Hepatocyte (in vitro differentiated cells): ENCODE results near the gene MAN1C1. TPM values are rescaled to one million over a fixed set of nuclear protein-coding genes. Genes with fewer than 3 reads are reported as not detected.

Experiments used
- DNase-seq: peaks from one replicate; pipeline ENCODE4 v3.0.0-alpha.2; 2016; ENCODE audit warnings: low spot score
- H2AFZ ChIP-seq: fragments of 200-600 bp; sonication (generic); 2 replicates; pipeline ENCODE4 v1.6.0; 2016; ENCODE audit warnings: antibody characterized with exemption, mild to moderate bottlenecking
- H3K27ac ChIP-seq: fragments of 200-600 bp; sonication (generic); 2 replicates; pipeline ENCODE4 v1.5.1; 2016; ENCODE audit warnings: mild to moderate bottlenecking
- H3K27me3 ChIP-seq: fragments of 200-600 bp; sonication (generic); 2 replicates; pipeline ENCODE4 v1.6.1; 2016
- H3K36me3 ChIP-seq: fragments of 200-600 bp; sonication (generic); replicated peaks from 2 replicates; pipeline ENCODE4 v1.5.1; 2016; ENCODE audit warnings: low read depth; ENCODE audit not compliant: insufficient read depth
- H3K4me1 ChIP-seq: fragments of 200-600 bp; sonication (generic); 2 replicates; pipeline ENCODE4 v1.5.1; 2016; ENCODE audit warnings: mild to moderate bottlenecking, moderate library complexity; ENCODE audit not compliant: insufficient read depth
- H3K4me2 ChIP-seq: fragments of 200-600 bp; sonication (generic); 2 replicates; pipeline ENCODE4 v1.6.0; 2016
- H3K4me3 ChIP-seq: fragments of 200-600 bp; sonication (generic); 2 replicates; pipeline ENCODE4 v1.5.1; 2016; ENCODE audit warnings: mild to moderate bottlenecking
- H3K79me2 ChIP-seq: fragments of 200-600 bp; sonication (generic); 2 replicates; pipeline ENCODE4 v1.6.0; 2017; ENCODE audit warnings: mild to moderate bottlenecking
- H3K9me2 ChIP-seq: fragments of 200-600 bp; sonication (generic); replicated peaks from 2 replicates; pipeline ENCODE4 v1.6.0; 2017; ENCODE audit warnings: mild to moderate bottlenecking; ENCODE audit not compliant: insufficient read depth
- H3K9me3 ChIP-seq: fragments of 200-600 bp; sonication (generic); 2 replicates; pipeline ENCODE4 v1.5.1; 2016; ENCODE audit warnings: low read depth, mild to moderate bottlenecking
- H4K20me1 ChIP-seq: fragments of 200-600 bp; sonication (generic); 2 replicates; pipeline ENCODE4 v1.6.0; 2016; ENCODE audit warnings: mild to moderate bottlenecking; ENCODE audit not compliant: insufficient read depth, poor library complexity, severe bottlenecking
- EZH2 ChIP-seq: fragments of 200-600 bp; sonication (generic); IDR thresholded peaks from 2 replicates; pipeline ENCODE4 v1.6.1; 2016; ENCODE audit warnings: antibody characterized with exemption, mild to moderate bottlenecking, borderline replicate concordance
- EZH2phosphoT487 ChIP-seq: fragments of 200-600 bp; sonication (generic); IDR thresholded peaks from one replicate; pipeline ENCODE4 v1.6.1; 2018; ENCODE audit warnings: antibody characterized with exemption, mild to moderate bottlenecking, low read depth, moderate library complexity; ENCODE audit not compliant: unreplicated experiment, severe bottlenecking
- WGBS: methylation state at CpG from one replicate; pipeline ENCODE4 v1.1.6; 2016; ENCODE audit warnings: low lambda C conversion rate; ENCODE audit errors: missing lambda C conversion rate; 5-methylcytosine and 5-hydroxymethylcytosine counted together
- polyA plus RNA-seq: library from polyadenylated mRNA; unstranded; fragments of >200 nt; fragmentation: Nextera tagmentation; extraction: Ambion mirVana; gene quantifications from 2 replicates; pipeline ENCODE4 v1.2.1, GENCODE V29; 2016
- total RNA-seq: library from RNA; depleted of rRNA; stranded (reverse); fragments of >200 nt; gene quantifications from 2 replicates; pipeline ENCODE4 v1.2.3, GENCODE V29; 2014
- TF ChIP-seq, protein P1 (sequence below): fragments of 200-600 bp; sonication (generic); IDR thresholded peaks from 2 replicates; pipeline ENCODE4 v1.5.1; 2016; ENCODE audit warnings: antibody characterized with exemption, mild to moderate bottlenecking; ENCODE audit not compliant: poor library complexity

The MAN1C1 gene
- total and polyA plus RNA-seq, 2 experiments from 2014 or later, result 20.6 to 29.3 TPM

GRCh38 chr1:25806418-25806817, 189.8 kb downstream of the MAN1C1 start:
- H4K20me1 ChIP-seq, result no peaks in the 10 kb centered on the region
- TF ChIP-seq, protein P1, sequence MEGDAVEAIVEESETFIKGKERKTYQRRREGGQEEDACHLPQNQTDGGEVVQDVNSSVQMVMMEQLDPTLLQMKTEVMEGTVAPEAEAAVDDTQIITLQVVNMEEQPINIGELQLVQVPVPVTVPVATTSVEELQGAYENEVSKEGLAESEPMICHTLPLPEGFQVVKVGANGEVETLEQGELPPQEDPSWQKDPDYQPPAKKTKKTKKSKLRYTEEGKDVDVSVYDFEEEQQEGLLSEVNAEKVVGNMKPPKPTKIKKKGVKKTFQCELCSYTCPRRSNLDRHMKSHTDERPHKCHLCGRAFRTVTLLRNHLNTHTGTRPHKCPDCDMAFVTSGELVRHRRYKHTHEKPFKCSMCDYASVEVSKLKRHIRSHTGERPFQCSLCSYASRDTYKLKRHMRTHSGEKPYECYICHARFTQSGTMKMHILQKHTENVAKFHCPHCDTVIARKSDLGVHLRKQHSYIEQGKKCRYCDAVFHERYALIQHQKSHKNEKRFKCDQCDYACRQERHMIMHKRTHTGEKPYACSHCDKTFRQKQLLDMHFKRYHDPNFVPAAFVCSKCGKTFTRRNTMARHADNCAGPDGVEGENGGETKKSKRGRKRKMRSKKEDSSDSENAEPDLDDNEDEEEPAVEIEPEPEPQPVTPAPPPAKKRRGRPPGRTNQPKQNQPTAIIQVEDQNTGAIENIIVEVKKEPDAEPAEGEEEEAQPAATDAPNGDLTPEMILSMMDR, result no peak
- TF ChIP-seq EZH2 (no peak), EZH2phosphoT487 (no peak)
- DNase-seq, result no peak
- H3K27ac ChIP-seq, result no peak overlapping the region
- H3K79me2 ChIP-seq, result peaks cover 20% of the 10 kb centered on the region
- no peak overlapping the region for H3K4me2 ChIP-seq
- no peaks in the 10 kb centered on the region for H3K9me2 ChIP-seq
- H3K36me3 ChIP-seq, result no peaks in the 10 kb centered on the region
- H3K27me3 ChIP-seq, result no peaks in the 10 kb centered on the region
- 91% methylated on average over 4 of the region's 4 CpGs for WGBS
- peaks cover 5% of the 10 kb centered on the region for H3K4me1 ChIP-seq
- H3K4me3 ChIP-seq, result no peak overlapping the region
- H3K9me3 ChIP-seq, result no peaks in the 10 kb centered on the region
- no peak overlapping the region for H2AFZ ChIP-seq

- Histone ChIP-seq H3K4me1 (no peaks in the 10 kb centered on the region), H3K27ac (no peak overlapping the region), H3K36me3 (no peaks in the 10 kb centered on the region), H3K27me3 (no peaks in the 10 kb centered on the region), H2AFZ (no peak overlapping the region), H3K4me3 (no peak overlapping the region), H3K9me2 (no peaks in the 10 kb centered on the region), H4K20me1 (no peaks in the 10 kb centered on the region), H3K4me2 (no peak overlapping the region), H3K9me3 (no peaks in the 10 kb centered on the region), H3K79me2 (peaks cover 8% of the 10 kb centered on the region)
- WGBS, result 90% methylated on average over 20 of the region's 20 CpGs
- no peak for DNase-seq
- TF ChIP-seq EZH2phosphoT487 (no peak), EZH2 (no peak)
- TF ChIP-seq, protein P1, result no peak
Measured at GRCh38 chr1:25807480-25808390, 191.1 kb downstream of the MAN1C1 start.

DNA sequence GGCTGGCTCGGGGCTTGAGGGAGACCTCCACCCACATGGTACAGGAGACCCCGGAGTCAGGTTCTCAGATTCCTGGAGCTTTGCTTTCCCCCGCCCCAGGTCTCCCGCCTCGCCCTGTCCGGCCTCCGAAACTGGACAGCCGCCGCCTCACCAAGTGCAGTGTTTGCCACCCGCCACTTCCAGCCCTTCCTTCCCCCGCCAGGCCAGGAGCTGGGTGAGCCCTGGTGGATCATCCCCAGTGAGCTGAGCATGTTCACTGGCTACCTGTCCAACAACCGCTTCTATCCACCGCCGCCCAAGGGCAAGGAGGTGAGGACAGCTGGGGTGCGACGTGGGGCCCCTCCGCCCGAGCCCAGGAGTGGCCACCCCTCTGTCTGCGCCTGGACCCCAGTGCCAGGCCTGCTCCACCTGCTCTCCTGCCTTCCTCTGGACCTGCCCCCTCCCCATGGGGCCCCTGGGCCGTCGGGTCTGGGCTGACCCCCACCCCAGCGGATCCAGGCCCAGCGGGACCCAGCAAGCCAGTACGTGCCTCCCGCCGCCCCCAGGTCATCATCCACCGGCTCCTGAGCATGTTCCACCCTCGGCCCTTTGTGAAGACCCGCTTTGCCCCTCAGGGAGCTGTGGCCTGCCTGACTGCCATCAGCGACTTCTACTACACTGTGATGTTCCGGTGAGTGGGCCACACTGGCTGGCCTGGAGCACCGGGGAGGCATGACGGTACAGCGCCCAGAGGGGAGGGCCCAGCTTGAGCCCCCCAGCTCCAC, 192.1 kb downstream of the MAN1C1 start:
- Histone ChIP-seq H3K4me2 (no peak overlapping the region), H4K20me1 (no peaks in the 10 kb centered on the region), H3K36me3 (no peaks in the 10 kb centered on the region), H3K9me3 (no peaks in the 10 kb centered on the region), H3K4me3 (no peak overlapping the region), H2AFZ (no peak overlapping the region), H3K79me2 (peaks cover 2% of the 10 kb centered on the region), H3K9me2 (no peaks in the 10 kb centered on the region), H3K27me3 (no peaks in the 10 kb centered on the region), H3K27ac (no peak overlapping the region), H3K4me1 (no peaks in the 10 kb centered on the region)
- TF ChIP-seq EZH2phosphoT487 (no peak), EZH2 (no peak)
- TF ChIP-seq, protein P1, result no peak
- WGBS, result 92% methylated on average over 19 of the region's 34 CpGs
- DNase-seq, result no peak
